Endothelial cell of umbilical vein (primary cell): ENCODE results near the gene PWP1.

Experiments
- FOS ChIP-seq: IDR thresholded peaks from 2 replicates; pipeline ENCODE4 v1.6.1; 2011; ENCODE audit warnings: mild to moderate bottlenecking, low read length, moderate library complexity, borderline replicate concordance; ENCODE audit not compliant: insufficient read depth
- POLR2A ChIP-seq: IDR thresholded peaks from 2 replicates; pipeline ENCODE4 v1.6.1; 2012; ENCODE audit warnings: low read depth, mild to moderate bottlenecking, control low read depth, low read length
- POLR2AphosphoS5 ChIP-seq: IDR thresholded peaks from 2 replicates; pipeline ENCODE4 v1.6.1; 2012; ENCODE audit warnings: low read depth, mild to moderate bottlenecking, control low read depth, low read length, moderate library complexity; ENCODE audit not compliant: insufficient read depth
- TF ChIP-seq, protein P1 (sequence below), 2 donors: IDR thresholded peaks; 1 replicate in 1 of 2; 2 replicates in 1 of 2; pipeline ENCODE4 v1.5.1; 2011; ENCODE audit warnings: low read length in 2 of 2, mild to moderate bottlenecking in 2 of 2, moderate library complexity in 2 of 2, control low read depth in 1 of 2, inconsistent platforms in 1 of 2, low read depth in 1 of 2; ENCODE audit not compliant: insufficient read depth in 1 of 2; ENCODE audit errors: extremely low read depth in 1 of 2

DNA sequence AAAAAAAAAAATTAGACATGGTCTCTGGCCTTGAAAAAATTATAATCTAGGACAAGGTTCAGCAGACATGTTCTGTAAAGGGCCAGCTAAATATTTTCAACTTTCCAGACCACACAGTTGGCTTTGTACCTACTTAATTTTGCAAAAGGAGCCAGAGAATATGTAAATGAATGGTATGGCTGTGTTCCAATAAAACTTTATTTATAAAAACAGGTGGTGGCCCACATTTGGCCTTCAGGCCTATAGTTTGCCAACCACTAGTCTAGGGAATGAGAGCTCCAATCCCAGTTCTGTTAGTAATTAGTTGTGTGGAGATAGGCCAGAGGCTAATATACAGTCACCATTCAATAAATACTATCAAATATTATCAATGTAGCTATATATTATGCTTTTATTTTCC is 29.3 kb upstream of the PWP1 start:
- TF ChIP-seq, protein P1, sequence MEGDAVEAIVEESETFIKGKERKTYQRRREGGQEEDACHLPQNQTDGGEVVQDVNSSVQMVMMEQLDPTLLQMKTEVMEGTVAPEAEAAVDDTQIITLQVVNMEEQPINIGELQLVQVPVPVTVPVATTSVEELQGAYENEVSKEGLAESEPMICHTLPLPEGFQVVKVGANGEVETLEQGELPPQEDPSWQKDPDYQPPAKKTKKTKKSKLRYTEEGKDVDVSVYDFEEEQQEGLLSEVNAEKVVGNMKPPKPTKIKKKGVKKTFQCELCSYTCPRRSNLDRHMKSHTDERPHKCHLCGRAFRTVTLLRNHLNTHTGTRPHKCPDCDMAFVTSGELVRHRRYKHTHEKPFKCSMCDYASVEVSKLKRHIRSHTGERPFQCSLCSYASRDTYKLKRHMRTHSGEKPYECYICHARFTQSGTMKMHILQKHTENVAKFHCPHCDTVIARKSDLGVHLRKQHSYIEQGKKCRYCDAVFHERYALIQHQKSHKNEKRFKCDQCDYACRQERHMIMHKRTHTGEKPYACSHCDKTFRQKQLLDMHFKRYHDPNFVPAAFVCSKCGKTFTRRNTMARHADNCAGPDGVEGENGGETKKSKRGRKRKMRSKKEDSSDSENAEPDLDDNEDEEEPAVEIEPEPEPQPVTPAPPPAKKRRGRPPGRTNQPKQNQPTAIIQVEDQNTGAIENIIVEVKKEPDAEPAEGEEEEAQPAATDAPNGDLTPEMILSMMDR (IDR thresholded peaks at IDR 0.05; ENCODE audit: extremely low read depth in 1 of 2, insufficient read depth in 1 of 2, low read depth in 1 of 2, low read length in 2 of 2) = no peak
- TF ChIP-seq POLR2A (no peak), FOS (no peak), POLR2AphosphoS5 (no peak)
